ENCODE measurements around the gene NCCRP1. TPM values are rescaled to one million over a fixed set of nuclear protein-coding genes. Genes with fewer than 3 reads are reported as not detected.
"Not testable (repeated sequence)": the region's sequence is repeated elsewhere in the genome, so short reads cannot be mapped to it uniquely, and the experiment has no call there.

Gene NCCRP1
- total RNA-seq, 1 donor from 2014 or later = not detected

DNA sequence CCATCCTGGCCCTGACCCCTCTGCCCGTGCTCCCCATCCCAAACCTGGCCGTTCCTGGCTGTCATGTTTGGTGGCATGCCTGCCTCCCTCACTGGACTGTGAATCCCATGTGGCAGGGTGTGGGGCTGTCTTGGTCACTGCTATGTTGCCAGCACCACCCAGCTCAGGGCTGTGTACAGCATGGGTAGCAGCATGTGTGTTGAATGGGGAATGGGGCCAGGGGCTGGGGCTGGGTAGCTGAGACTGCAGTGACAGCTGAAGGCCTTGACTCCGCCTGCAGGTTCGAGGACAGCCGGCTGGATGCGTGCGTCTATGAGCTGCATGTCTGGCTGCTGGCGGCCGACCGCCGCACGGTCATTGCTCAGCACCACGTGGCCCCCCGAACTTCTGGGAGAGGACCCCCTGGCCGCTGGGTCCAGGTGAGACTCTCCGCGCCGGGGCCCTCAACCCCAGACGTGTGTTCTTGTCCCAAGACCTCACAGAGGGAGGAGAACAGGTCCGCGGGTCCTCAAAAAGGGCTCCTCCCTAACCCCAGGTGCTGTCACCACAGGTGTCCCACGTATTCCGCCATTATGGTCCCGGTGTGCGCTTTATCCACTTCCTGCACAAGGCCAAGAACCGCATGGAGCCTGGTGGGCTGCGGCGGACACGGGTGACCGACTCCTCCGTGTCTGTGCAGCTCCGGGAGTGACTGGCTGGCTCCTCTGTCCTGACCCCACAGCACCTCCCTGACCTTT lies 3.5 kb downstream of the NCCRP1 start:
- intact Hi-C loops (cut with DNase I) = no loop called here
- ATAC-seq (no peak), DNase-seq (ENCODE audit: missing footprints) (no peak)

DNA sequence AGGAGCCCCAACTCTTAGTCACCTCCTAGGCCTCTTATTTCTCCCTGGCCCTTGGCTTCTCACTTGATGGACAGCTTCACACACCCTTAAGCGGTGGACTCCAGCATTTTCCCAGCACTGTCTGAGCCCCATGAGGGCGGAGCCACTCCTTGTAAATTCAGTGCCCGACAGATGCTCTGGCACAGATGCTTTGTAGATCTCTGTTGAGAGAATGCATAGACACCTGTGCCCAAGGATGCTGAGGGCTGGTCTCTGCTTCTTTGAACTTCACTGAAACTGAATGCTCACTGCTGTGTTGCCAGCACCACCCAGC lies 4.0 kb downstream of the NCCRP1 start:
- ATAC-seq (no peak), DNase-seq (ENCODE audit: missing footprints) (no peak)
- intact Hi-C loops (cut with DNase I) = no loop called here

DNA sequence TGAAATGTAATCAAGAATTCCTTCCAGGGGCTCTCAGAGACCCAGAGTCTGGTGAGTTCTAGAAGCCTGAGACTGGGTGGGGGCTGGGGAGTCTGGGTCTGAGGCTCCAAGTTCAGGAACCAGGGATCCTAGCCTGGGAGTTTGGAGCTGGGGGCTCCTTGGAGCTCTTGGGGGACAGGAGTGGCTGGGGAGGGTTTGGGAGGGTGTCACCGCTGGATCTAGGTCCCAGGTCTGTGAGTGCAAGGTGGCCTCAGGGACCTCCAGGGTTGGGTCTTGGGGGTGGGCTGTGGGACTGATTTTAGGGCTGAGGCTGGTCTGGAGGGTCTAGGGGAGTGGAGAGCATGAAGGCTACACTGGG lies 6.2 kb downstream of the NCCRP1 start:
- intact Hi-C loops (cut with DNase I) = no loop called here
- ATAC-seq (no peak), DNase-seq (ENCODE audit: missing footprints) (no peak)

DNA sequence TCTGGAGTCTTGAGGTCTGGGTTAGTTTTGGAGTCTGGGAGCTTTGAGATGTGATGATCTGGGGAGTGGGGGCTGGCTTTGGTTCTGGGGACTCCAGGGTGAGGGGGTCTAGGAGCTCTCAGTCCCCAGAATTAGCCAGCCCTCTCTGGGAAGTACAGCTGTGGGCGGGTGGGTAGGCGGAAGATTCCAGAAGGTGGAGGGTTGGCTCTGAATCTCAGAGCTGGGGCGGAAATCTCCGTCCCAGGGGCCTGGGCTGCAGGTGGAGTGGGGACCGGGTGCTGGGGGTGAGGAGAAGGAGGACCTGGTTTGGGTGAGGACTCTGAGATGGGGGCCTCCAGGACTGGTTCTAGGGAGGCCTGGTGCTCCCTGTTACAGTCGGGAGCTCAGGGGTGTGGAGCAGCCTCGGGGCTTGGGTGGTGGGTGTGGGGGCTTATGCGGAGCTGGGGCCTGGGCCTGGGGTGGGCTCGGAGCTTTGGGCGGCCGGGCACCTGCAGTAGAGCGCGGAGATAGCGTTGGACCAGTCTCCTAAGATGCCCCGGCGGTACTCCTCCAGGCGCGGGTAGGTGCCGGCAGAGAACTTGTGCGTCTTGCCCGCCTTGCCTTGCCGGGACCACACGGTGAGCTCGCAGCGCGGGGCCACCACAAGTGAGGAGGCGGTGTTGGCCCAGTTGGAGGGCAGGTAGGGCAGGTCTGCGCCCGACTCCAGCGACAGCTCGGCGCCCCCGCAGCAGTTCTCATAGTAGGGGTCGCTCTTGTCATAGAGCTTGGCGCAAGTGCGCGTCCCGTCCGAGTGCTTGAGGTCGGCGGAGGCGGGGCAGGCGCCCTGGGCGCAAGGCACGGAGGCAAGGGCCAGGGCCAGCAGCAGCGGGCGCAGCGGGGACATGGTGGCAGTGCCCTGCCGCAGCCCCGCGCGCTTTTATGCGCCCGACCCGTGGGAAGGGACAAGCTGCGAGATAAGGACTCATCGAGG lies 6.9 kb downstream of the NCCRP1 start, which contains the start of gene SYCN:
TSS of gene SYCN (minus strand) at position 892 of the 970 bp plus-strand sequence. CDS start at position 883, 9 bp downstream.
- no peak for DNase-seq (ENCODE audit: missing footprints)
- ATAC-seq = no peak
- intact Hi-C loops (cut with DNase I) = no loop called here

DNA sequence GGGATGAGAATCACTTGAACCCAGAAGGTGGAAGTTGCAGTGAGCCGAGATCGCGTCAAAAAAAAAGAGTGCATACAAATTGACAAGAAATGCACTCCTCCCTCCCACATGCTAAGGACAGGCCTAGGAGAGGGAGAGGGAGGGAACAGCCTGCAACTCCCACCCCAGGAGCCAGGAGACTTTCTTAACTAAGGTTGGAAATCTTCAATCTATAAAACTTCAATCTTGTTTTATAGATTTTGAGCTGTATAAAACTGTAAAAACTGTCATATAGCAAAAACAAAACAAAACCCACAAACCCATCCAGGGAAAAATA lies 8.6 kb downstream of the NCCRP1 start:
- ATAC-seq (no peak), DNase-seq (ENCODE audit: missing footprints) (no peak)
- intact Hi-C loops (cut with DNase I) = no loop called here

DNA sequence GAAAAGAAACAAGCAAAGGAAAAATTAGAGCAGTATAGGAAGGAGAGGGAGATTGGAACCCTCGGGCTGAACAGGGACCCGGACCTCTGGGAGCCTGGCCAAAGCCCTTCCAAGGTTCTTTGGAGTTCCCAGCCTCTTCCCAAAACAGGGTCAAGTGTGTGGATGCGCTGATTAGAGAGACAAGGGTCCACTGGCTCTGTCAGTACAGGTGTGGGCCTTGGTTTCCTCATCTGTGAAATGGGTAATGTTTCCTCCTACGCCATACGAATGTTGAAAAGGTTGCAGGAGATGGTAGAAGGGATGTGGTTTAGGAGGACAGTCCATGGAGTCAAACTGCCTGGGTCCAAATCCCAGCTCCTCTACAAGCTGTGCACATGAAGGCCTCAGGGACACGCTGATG lies 9.4 kb downstream of the NCCRP1 start:
- intact Hi-C loops (cut with DNase I) = no loop called here
- DNase-seq (ENCODE audit: missing footprints) (no peak), ATAC-seq (no peak)

DNA sequence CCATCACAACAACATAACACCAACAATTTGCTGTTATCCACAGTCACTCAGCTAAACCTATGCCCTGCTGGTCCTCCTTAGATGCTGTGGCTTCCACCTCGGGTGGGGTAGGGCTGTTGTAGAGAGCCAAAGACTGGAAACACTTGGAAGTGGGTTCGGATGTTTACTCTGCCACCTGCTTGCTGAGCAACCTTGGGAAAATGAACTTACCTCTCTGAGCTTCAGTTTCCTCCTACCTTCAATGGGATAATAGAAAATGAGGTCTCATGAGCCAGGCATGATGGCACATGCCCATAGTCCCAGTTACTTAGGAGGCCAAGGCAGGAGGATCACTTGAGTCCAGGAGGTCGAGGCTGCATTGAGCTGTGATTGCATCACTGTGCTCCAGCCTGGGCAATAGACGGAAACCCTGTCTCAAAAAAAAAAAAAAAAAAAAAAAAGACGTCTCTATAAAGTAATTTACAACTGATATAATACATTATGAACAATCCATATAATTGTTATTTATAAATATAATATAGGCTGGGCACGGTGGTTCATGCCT lies 10.6 kb downstream of the NCCRP1 start:
- ATAC-seq = no peak
- no peak for DNase-seq (ENCODE audit: missing footprints)
- intact Hi-C loops (cut with DNase I) = no loop called here

DNA sequence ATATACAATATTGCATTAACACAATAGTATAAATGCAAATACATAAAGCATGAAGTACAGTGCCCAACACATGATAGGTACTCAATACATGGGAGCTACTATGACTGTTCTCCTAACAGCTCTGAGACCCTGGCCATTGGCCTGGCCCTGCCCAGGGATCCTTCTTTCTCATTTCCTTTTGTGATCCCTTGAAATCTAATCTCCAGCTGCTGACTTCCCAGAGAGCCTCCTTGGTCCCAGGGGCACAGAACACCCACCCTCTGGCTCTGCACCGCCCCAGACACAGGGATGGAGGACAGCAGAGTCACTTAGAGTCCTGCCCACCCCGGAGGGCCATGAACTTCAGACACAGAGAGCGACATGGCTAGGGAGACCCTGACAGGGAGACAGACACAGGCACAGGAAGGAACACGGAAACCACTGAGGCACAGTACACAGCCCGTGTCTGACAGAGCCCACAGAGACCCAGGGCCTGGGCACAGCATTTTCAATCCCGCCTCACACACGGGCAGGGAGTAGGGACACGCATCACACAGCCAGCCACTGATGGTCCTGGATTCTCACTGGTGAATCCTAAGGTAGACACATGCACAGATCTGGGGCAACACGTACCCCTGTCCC lies 11.5 kb downstream of the NCCRP1 start:
- no peak for ATAC-seq
- intact Hi-C loops (cut with DNase I) = no loop called here
- DNase-seq (ENCODE audit: missing footprints) = no peak

DNA sequence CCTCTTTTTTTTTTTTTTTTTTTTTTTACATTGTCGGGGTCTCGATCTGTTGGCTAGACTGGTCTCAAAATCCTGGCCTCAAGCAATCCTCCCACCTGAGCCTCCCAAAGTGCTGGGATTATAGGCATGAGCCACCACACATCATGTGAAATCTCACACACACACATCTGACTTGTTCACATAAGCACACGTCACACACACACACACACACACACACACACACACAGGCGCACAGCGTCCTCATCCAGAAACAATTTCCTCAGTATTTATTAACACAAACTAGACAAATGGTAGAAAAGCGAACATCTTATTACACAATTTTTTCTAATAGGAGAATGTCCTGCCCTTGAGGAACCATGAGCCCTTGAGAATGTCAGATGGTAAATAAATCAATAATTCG lies 12.4 kb downstream of the NCCRP1 start:
- DNase-seq (ENCODE audit: missing footprints) (no peak), ATAC-seq (no peak)
- intact Hi-C loops (cut with DNase I) = no loop called here

DNA sequence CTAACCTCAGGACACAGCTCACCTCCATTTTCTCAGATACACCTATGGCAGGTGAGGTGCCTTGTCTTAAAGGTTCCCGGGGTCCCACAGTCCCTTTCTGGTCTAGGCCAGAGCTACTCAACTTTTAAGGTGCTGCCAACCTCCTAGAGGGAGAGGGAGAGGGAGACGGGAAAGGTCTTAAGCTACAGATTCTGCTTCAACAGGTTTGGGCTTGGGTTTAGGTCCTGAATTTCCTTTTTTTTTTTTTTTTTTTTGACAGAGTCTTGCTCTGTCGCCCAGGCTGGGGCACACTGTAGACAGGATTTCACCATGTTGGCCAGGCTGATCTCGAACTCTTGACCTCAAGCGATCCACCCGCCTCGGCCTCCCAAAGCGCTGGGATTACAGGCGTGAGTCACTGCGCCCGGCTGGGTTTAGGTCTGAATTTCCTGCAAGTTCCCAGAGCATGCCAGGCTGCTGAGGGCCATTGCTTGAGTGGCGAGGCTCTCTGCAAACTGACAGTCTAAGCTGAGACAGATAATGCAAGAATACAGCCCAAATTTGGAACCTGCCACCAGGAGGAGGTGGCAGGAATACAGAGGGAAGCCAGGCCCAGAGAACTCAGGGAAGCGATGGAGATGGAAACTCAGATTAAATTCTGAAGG lies 15.1 kb downstream of the NCCRP1 start:
- DNase-seq (ENCODE audit: missing footprints) (no peak), ATAC-seq (no peak)
- intact Hi-C loops (cut with DNase I) = no loop called here

DNA sequence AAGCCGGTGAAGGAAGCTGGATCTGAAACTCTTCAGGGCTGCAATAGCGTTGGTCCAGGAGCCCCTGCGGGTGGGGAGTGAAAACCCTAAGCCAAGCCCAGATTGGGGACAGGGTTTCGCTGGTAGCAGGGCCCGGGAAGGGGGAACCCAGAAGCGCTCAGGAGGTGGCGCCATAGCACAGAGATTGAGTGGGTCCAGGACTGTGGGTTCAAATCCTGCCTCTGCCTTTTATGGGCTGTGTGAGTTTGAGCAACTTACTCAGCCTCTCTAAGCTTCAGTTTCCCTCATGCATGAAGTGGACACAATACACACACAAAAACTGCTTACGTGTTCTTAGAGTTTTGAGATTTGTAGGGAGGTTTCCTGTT lies 15.6 kb downstream of the NCCRP1 start:
- intact Hi-C loops (cut with DNase I) = no loop called here
- ATAC-seq (no peak), DNase-seq (ENCODE audit: missing footprints) (peak; percentile 71)

DNA sequence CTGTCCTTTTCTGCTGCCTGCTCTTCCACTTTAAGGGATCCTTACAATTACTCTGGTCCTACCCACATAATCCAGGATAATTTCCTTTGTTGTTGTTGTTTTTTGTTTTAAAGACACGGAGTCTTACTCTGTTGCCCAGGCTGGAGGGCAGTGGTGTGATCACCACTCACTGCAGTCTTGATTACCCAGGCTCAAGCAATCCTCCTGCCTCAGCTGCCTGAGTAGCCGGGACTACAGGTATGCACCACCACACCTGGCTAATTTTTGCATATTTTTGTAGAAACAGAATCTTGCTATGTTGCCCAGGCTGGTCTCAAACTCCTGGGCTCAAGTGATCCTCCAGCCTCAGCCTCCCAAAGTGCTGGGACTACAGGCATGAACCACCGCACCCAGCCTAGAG lies 18.6 kb downstream of the NCCRP1 start:
- DNase-seq (ENCODE audit: missing footprints); ATAC-seq; intact Hi-C loops (cut with DNase I): not testable (repeated sequence)

DNA sequence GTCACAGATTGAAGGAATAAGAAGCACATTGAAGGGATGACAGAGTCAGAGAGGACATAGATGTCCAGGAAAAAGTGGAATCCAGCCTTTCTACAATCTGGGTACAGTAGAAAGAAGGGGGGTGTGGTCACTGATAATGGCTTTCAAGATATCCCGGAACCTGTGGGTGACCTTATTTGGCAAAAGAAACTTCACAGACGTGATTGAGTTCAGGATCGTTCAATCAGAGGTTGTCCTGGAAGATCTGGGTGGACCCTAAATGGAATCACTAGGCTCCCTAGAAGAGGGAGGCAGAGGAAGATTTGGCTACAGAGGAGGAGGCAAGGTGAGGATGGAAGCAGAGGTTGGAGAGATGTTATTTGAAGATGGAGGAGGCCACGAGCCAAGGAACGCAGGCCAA lies 20.3 kb downstream of the NCCRP1 start:
- DNase-seq (ENCODE audit: missing footprints) (no peak), ATAC-seq (no peak)
- intact Hi-C loops (cut with DNase I) = no loop called here

DNA sequence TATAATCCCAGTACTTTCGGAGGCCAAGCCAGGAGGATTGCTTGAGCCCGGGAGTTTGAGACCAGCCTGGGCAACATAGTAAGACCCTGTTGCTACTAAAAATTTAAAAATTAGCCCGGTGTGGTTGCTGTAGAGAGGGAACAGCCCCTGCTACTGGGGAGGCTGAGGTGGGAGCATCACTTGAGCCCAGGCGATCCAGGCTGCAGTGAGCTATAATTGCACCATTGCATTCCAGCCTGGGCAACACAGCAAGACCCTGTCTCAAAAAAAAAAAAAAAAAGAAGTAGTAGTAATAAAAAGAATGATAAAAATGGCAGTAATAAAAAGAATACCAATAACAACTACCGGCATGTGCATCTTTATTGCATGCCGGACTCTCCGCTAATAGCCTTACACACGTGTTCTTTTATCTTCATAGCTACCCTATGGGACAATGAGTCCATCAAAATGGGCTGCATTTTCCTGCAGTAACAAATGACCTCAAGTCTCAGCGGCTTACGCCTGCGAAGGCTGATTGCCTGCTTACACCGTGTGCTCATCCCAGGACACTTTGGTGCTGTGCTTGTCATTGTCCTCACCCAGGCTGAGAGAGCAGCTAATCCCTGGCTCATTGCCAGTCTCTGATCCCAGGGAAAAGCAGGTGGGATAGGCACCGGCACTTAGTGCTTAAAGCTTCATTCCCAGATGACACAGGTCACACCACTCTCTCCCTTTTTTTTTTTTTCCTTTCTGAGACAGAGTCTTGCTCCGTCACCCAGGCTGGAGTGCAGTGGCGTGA lies 21.7 kb downstream of the NCCRP1 start:
- intact Hi-C loops (cut with DNase I) = no loop called here
- no peak for DNase-seq (ENCODE audit: missing footprints)
- no peak for ATAC-seq

DNA sequence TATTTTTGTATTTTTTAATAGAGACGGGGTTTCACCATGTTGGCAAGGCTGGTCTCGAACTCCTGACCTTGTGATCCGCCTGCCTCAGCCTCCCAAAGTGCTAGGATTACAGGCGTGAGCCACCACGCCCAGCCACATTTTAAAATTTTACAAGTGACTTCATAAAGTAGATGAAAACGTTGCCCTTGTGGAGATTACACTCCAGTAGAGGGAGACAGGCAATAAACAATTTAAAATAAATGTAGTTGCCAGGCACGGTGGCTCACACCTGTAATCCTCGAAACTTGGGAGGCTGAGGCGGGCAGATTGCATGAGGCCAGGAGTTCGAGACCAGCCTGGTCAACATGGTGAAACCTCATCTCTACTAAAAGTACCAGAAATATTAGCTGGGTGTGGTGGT lies 22.3 kb downstream of the NCCRP1 start:
- DNase-seq (ENCODE audit: missing footprints); ATAC-seq; intact Hi-C loops (cut with DNase I): not testable (repeated sequence)

DNA sequence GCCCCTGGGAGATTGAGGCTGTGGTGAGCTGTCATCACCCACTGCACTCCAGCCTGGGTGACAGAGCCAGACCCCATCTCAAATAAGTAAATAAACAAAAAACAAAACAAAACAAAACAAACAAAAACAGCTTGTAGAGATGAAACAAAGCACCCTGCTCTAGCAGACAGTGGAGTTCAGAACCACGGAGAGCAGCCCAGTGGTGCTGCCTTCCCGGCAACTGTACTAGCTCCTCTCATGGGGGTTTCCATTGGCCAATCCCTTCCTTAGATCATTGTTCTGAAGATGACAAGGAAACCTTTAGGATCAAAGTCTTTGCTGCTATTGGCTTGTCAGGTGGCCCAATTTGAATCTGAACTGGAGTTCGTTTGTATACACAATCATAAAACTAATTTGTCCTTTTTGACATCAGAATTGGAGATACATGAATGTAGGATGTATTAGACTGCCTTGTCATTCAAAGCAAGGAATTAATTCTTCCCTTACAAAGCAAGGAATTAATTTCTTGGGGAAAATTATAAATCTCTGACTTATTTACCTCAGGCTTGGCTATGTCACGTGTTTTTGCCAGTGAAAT lies 27.0 kb downstream of the NCCRP1 start:
- no peak for DNase-seq (ENCODE audit: missing footprints)
- intact Hi-C loops (cut with DNase I) = no loop called here
- ATAC-seq = no peak

DNA sequence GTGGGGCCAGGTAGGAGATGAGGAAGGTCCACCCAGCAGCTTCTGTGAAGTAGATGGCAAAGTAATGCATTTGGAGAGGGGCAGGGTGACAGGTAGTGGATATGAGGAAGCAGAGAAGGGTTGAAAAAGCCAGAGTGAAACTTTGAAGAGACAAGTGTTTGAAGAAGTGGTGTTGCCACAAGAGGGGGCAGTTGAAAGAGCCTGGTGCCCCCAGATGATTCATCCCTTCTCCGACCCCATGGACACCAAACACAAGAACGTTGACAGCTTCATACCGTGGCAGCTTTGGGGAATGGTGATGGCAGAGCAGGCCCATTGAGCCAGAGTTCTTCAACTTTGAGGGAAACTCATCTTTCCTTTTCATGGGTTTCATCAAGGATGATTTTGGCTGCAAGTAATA lies 28.1 kb downstream of the NCCRP1 start:
- DNase-seq (ENCODE audit: missing footprints) (no peak), ATAC-seq (no peak)
- intact Hi-C loops (cut with DNase I) = no loop called here

DNA sequence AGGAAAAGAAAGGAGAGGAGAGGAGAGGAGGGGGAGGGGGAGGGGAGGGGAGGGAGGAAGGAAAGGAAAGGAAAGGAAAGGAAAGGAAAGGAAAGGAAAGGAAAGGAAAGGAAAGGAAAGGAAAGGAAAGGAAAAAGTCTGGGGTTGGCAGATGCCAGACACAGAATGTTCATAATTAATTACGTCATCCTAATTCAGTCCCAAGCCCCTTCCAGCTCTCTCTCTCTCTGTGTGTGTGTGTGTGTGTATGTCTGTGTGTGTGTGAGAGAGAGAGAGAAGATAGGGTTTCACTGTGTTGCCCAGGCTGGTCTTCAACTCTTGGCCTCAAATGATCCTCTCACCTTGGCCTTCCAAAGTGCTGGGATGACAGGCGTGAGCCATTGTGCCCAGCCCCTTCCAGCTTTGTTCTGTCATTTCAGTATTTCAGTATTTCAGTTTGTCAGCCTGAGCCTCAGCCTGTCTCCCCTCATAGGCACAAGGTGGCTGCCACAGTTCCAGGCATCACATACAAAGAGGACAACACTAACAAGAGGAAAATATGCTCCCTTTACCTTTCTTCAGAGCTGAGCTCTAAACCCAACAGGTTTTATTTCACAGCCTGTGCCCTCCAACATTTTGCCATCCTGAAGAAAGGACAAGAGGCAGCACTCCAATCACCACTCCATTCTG lies 33.5 kb downstream of the NCCRP1 start:
- no peak for ATAC-seq
- intact Hi-C loops (cut with DNase I) = no loop called here
- DNase-seq (ENCODE audit: missing footprints) = no peak

All from Right ventricle myocardium inferior (tissue), 1 donor.